ENCODE measurements around the gene CHCHD1. TPM values are rescaled to one million over a fixed set of nuclear protein-coding genes. Genes with fewer than 3 reads are reported as not detected.
"Not testable (repeated sequence)": the region's sequence is repeated elsewhere in the genome, so short reads cannot be mapped to it uniquely, and the experiment has no call there.

CHCHD1 gene
- total RNA-seq, result 21.0 to 23.5 TPM (median 23.1 TPM) in 3 replicates

GRCh38 chr10:73781879-73782748, at the start of gene CHCHD1:
Gene CHCHD1 (plus strand): TSS chr10:73782048. CDS start chr10:73782076, 28 bp downstream.
- TF ChIP-seq CTCF (IDR thresholded peaks at IDR 0.05; ENCODE audit: unreplicated experiment), result no peak
- Mint-ChIP-seq H3K4me1 (peaks cover 49% of the 10 kb centered on the region), H3K36me3 (no peaks in the 10 kb centered on the region), H3K4me3 (peak within 1 kb of the TSS; percentile 99), H3K9me3 (no peaks in the 10 kb centered on the region), H3K27me3 (ENCODE audit: low read depth) (no peaks in the 10 kb centered on the region), H3K27ac (peak within 1 kb of the TSS; percentile 99)
- peak; percentile 69 to 87 for DNase-seq (ENCODE audit: low spot score in 2 of 2, unreplicated experiment in 2 of 2)

GRCh38 chr10:73732426-73732825, 49.4 kb upstream of the CHCHD1 start:
- Mint-ChIP-seq H3K27me3 (ENCODE audit: low read depth) (no peaks in the 10 kb centered on the region), H3K36me3 (peaks cover 2% of the 10 kb centered on the region), H3K9me3 (no peaks in the 10 kb centered on the region)

GRCh38 chr10:73732931-73733623, 48.8 kb upstream of the CHCHD1 start:
- H3K36me3 Mint-ChIP-seq, result peaks cover 5% of the 10 kb centered on the region
- no peaks in the 10 kb centered on the region for H3K9me3 Mint-ChIP-seq
- H3K4me3 Mint-ChIP-seq, result no peak overlapping the region
- no peaks in the 10 kb centered on the region for H3K27me3 Mint-ChIP-seq (ENCODE audit: low read depth)
- no peak for TF ChIP-seq CTCF (IDR thresholded peaks at IDR 0.05; ENCODE audit: unreplicated experiment)
- no peak for DNase-seq (ENCODE audit: low spot score in 2 of 2, unreplicated experiment in 2 of 2)
- no peak overlapping the region for H3K27ac Mint-ChIP-seq
- H3K4me1 Mint-ChIP-seq, result peaks cover 11% of the 10 kb centered on the region

More at GRCh38 chr10:73732426-73732825, 49.4 kb upstream of the CHCHD1 start:
- H3K4me1 Mint-ChIP-seq, result peaks cover 11% of the 10 kb centered on the region
- no peak for TF ChIP-seq CTCF (IDR thresholded peaks at IDR 0.05; ENCODE audit: unreplicated experiment)
- H3K27ac Mint-ChIP-seq, result no peak overlapping the region
- no peak for DNase-seq (ENCODE audit: low spot score in 2 of 2, unreplicated experiment in 2 of 2)
- H3K4me3 Mint-ChIP-seq, result peak overlapping the region; percentile 38

- TF ChIP-seq CTCF (IDR thresholded peaks at IDR 0.05; ENCODE audit: unreplicated experiment), result no peak
- Mint-ChIP-seq H3K27me3 (ENCODE audit: low read depth) (no peaks in the 10 kb centered on the region), H3K4me1 (peaks cover 11% of the 10 kb centered on the region), H3K4me3 (no peak overlapping the region), H3K36me3 (peaks cover 5% of the 10 kb centered on the region), H3K27ac (no peak overlapping the region), H3K9me3 (no peaks in the 10 kb centered on the region)
- DNase-seq (ENCODE audit: low spot score in 2 of 2, unreplicated experiment in 2 of 2), result no peak
Measured at GRCh38 chr10:73734028-73734720, 47.7 kb upstream of the CHCHD1 start.

- Mint-ChIP-seq H3K27me3 (ENCODE audit: low read depth) (no peaks in the 10 kb centered on the region), H3K27ac (no peak overlapping the region), H3K4me3 (no peak overlapping the region), H3K9me3 (no peaks in the 10 kb centered on the region), H3K4me1 (peaks cover 8% of the 10 kb centered on the region), H3K36me3 (peaks cover 5% of the 10 kb centered on the region)
- no peak for DNase-seq (ENCODE audit: low spot score in 2 of 2, unreplicated experiment in 2 of 2)
- TF ChIP-seq CTCF (IDR thresholded peaks at IDR 0.05; ENCODE audit: unreplicated experiment), result no peak
Measured at GRCh38 chr10:73734796-73735305, 47.0 kb upstream of the CHCHD1 start.

- H3K4me1 Mint-ChIP-seq, result peaks cover 17% of the 10 kb centered on the region
- H3K9me3 Mint-ChIP-seq; H3K4me3 Mint-ChIP-seq; H3K27ac Mint-ChIP-seq; H3K36me3 Mint-ChIP-seq; DNase-seq (ENCODE audit: low spot score in 2 of 2, unreplicated experiment in 2 of 2); H3K27me3 Mint-ChIP-seq (ENCODE audit: low read depth): not testable (repeated sequence)
Measured at GRCh38 chr10:73740501-73741254, 41.2 kb upstream of the CHCHD1 start.
